Subcutaneous adipose tissue (tissue), 4 donors: ENCODE results near the gene CDH4. TPM values are rescaled to one million over a fixed set of nuclear protein-coding genes. Genes with fewer than 3 reads are reported as not detected.

Experiments used
- total RNA-seq, 4 donors: library from RNA; depleted of rRNA; stranded (reverse); fragments of >200 nt; gene quantifications; one replicate each; pipeline ENCODE4 v1.1.0, GENCODE V29; 2016
- TF ChIP-seq, protein P1 (sequence below): fragments of 450-650 bp; IDR thresholded peaks from one replicate; pipeline ENCODE4 v1.5.1; 2016; ENCODE audit warnings: low read depth, mild to moderate bottlenecking, control low read depth, antibody characterized with exemption, moderate library complexity

Gene CDH4
- total RNA-seq, 4 donors from 2014 or later, result not detected

DNA sequence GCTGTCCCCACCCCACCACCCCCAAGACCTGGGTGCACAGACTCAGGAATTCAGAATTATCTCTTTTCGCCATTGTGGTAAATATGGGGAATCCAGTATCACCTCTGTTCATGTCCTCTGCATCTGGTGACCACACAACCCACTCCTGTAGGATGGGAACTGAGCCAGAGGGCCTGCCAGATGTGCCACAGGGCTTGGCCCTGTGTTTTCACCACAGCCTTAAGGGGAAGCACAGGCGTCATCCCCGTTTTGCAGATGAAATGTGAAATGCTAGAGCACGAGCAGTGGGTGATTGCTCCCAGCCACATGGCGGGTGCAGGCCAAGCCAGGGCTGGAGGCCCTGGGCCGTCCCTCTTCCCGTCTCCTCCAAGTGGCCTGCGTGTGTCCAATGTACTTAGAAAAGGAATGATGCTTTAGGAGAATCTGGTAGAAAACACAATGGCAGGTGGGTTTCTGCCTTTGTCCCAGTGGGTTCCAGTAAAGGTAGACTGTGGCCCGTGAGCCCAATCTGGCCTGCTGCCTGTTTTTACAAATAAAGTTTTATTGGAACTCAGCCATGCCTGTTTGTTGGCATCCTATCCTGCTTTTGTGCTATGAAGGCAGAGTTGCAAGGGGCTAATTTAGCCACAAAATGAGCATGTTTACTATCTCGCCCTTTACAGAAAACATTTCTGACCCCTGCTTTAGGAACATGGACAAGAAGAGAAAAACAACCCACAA lies 309.2 kb downstream of the CDH4 start:
- TF ChIP-seq, protein P1, sequence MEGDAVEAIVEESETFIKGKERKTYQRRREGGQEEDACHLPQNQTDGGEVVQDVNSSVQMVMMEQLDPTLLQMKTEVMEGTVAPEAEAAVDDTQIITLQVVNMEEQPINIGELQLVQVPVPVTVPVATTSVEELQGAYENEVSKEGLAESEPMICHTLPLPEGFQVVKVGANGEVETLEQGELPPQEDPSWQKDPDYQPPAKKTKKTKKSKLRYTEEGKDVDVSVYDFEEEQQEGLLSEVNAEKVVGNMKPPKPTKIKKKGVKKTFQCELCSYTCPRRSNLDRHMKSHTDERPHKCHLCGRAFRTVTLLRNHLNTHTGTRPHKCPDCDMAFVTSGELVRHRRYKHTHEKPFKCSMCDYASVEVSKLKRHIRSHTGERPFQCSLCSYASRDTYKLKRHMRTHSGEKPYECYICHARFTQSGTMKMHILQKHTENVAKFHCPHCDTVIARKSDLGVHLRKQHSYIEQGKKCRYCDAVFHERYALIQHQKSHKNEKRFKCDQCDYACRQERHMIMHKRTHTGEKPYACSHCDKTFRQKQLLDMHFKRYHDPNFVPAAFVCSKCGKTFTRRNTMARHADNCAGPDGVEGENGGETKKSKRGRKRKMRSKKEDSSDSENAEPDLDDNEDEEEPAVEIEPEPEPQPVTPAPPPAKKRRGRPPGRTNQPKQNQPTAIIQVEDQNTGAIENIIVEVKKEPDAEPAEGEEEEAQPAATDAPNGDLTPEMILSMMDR, result no peak

DNA sequence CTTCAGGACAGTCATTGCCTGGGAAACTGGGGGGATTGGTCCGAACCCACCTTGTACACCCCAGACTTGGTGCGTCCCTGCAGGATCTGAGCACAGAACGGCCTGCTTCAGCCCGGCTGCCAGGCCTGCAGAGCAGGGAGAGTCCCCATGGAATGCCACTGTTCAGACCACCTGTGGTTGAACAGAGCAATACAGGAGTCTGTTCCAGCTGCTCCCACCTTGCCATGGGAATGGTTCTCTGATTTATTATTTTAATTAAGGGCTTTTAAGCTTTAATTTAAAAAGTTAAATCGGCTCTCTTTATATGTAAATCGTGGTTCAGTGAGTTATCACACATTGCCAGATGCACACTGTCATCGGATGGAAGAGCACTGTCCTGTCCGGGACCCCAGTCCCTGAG lies 310.4 kb downstream of the CDH4 start:
- TF ChIP-seq, protein P1, result no peak

DNA sequence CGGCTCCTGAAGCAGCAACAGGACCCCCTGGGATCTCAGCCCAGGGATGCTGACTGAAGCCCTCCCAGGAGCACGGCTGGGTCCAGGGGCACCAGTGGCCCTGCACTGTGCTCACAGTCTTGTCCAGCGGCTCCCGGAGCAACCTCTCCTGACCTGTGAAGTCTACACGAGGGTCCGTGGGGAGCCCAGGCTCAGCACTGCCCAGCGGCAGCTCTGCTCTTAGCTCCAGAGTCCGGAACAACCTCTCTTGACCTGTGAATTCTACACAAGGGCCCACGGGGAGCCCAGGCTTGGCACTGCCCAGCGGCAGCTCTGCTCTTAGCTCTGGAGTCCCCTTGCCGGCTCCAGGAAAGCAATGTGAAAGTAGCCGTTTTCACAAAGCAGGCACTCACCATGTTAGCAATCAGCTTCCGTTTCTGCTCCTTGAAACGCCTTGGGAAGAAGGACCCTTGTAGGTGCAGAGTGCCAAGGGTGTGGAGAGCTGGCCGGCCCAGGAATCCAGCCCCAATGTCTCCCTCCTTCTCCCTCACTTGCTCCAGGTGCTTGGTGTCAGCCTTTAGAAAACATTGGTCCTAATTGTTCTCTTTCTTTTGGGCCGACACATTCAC lies 310.9 kb downstream of the CDH4 start:
- TF ChIP-seq, protein P1, result no peak

DNA sequence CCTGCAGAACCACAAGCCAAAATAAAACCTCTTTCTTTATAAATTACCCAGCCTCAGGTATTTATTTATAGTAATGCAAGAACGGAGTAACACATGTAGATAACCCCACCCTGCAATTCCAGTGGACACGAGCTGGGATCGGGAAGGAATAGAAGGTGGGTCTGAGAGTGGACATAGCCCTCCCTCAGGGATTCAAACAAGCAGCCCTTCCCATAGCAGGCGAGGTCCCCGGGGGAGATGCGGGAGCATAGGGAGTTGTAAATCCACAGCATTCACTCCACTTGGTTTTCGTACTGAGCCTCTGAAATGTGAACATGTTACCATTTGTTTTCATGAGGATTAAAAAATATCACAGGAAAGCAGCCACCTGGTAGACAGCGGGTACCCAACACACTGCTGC lies 312.6 kb downstream of the CDH4 start:
- TF ChIP-seq, protein P1, result no peak

DNA sequence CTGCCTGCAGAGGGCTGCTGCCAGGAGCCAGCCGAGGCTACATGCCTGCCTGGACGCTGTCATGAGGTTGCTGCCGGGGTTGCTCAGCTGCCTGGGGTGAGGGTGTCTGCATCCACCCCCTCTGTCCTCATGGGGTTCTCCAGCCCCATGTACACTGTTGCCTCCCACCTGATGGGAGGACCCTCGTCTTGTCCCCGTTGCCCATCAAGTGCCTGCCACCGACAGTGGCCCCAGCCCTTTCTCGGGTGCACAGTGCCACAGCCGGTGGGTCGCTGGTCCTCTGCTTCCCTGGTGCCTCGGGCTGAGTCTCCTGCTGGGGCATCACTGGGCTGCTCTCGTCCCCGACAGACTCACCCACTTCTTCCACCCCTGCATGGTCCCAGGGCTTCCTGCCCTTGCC lies 313.7 kb downstream of the CDH4 start:
- TF ChIP-seq, protein P1, result no peak

DNA sequence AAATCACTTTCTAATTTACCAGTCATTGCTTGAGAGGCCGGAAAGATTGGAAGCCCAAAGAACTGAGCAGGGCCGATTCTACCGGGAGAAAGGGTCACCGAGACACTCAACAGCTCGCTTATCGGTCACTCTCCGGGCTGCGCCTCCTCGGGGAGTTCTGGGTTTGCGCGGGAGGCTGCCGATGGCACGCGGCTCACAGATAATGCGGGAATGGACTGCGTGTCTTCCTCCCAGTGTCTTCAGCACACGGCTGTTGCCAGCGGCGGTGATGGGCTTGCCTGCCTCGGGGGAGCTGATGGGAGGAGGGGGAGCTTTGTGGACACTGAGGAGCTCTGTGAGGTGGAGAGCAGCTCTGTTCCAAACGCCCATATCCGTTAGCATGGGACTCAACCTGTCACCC lies 314.6 kb downstream of the CDH4 start:
- TF ChIP-seq, protein P1, result no peak

DNA sequence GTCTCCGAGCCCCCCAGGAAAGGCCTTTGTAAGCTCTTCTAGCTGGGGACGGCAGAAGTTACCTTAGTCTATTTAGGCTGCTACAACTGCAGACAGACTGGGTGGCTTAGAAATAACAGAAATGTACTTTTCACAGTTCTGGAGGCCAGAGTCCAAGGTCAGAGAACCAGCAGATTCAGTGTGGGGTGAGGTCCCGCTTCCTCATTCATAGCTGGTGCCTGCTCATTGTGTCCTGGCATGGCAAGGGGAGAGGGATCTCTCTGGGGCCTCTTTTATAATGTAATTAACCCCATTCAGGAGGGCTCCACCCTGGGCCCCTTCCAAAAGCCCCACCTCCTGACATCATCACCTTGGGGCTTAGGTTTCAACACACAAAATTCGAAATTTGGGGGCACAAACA lies 315.1 kb downstream of the CDH4 start:
- TF ChIP-seq, protein P1, result no peak
